Tibial artery (tissue), 4 donors: ENCODE measurements around the gene URI1.

ENCODE experiments used
- DNase-seq, 2 donors: peaks; one replicate each; pipeline ENCODE4 v3.0.0-alpha.2; 2019
- H3K27ac ChIP-seq, 2 donors: fragments of 200-600 bp; sonication (generic) in 1 of 2; 1 replicate in 1 of 2; 2 replicates in 1 of 2; pipeline ENCODE4 v1.5.1; 2018 to 2019; ENCODE audit warnings: mild to moderate bottlenecking in 1 of 2
- H3K27me3 ChIP-seq, 2 donors: fragments of 200-600 bp; sonication (generic) in 1 of 2; one replicate each; pipeline versions ENCODE4 v1.5.1 to v1.6.0; 2016 to 2019
- H3K36me3 ChIP-seq, 3 donors: fragments of 200-600 bp; sonication (generic) in 2 of 3; one replicate each; pipeline ENCODE4 v1.5.1; 2016 to 2019; ENCODE audit warnings: mild to moderate bottlenecking in 2 of 3
- H3K4me1 ChIP-seq, 4 donors: fragments of 200-600 bp; sonication (generic) in 2 of 4; 1 replicate in 3 of 4; 2 replicates in 1 of 4; pipeline ENCODE4 v1.5.1; 2016 to 2019
- H3K4me3 ChIP-seq, 2 donors: fragments of 200-600 bp; sonication (generic) in 1 of 2; 1 replicate in 1 of 2; 2 replicates in 1 of 2; pipeline ENCODE4 v1.5.1; 2018 to 2019; ENCODE audit warnings: mild to moderate bottlenecking in 2 of 2
- H3K9me3 ChIP-seq, 3 donors: fragments of 200-600 bp; sonication (generic) in 1 of 3; one replicate each; pipeline ENCODE4 v1.5.1; 2016 to 2019
- intact Hi-C: fragments of 100-400 bp; cut with DNase I; formaldehyde crosslinking; loops from one replicate; pipeline ENCODE4 v1.15.0; 2023; ENCODE audit warnings: low total_unique reads
- TF ChIP-seq, protein P1 (sequence below), 2 experiments: fragments of 200-600 bp in 1 of 2; fragments of 450-650 bp in 1 of 2; IDR thresholded peaks; one replicate each; pipeline ENCODE4 v1.5.1; 2017 to 2019; ENCODE audit warnings: antibody characterized with exemption in 2 of 2, mild to moderate bottlenecking in 1 of 2, moderate library complexity in 1 of 2

The URI1 gene

DNA sequence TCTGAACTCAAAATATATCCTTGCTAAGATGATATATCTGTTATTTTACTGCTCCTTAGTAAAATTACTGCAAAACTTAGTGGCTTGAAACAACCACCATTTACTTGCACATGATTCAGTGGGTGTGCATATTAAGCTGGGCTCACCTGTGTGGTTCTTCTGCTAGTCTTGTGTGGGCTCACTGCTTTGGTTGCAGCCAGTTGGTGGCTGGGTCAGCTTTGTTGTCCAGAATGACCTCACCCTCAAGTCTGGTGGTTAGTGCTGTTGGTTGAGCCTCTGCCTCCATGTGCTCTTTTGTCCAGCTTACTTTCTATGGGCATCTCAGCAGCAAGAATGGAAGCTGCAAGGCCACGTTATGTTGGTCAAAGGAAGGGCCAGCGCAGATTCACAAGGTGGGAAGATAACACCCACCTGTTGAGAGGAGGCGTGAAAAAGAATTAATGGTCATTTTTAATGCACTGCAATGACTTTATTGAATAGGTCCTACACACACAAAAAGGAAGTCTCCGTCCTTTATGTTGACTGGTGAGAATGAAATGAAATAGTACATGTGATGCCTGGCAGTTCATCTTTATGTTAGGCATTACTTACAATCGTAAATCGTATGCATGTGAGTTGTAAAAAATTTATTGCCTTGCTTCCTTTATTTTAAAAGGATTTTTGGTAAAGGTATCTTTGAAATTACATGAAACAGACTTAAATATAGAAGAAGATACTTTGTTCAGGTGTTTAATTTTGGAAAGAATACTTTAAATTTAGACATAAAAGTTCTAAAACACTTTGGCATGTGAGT, 34.3 kb downstream of the URI1 start:
- H3K4me3 ChIP-seq, result no peak overlapping the region
- no peak for DNase-seq
- H3K9me3 ChIP-seq, result no peaks in the 10 kb centered on the region
- TF ChIP-seq, protein P1, sequence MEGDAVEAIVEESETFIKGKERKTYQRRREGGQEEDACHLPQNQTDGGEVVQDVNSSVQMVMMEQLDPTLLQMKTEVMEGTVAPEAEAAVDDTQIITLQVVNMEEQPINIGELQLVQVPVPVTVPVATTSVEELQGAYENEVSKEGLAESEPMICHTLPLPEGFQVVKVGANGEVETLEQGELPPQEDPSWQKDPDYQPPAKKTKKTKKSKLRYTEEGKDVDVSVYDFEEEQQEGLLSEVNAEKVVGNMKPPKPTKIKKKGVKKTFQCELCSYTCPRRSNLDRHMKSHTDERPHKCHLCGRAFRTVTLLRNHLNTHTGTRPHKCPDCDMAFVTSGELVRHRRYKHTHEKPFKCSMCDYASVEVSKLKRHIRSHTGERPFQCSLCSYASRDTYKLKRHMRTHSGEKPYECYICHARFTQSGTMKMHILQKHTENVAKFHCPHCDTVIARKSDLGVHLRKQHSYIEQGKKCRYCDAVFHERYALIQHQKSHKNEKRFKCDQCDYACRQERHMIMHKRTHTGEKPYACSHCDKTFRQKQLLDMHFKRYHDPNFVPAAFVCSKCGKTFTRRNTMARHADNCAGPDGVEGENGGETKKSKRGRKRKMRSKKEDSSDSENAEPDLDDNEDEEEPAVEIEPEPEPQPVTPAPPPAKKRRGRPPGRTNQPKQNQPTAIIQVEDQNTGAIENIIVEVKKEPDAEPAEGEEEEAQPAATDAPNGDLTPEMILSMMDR (IDR thresholded peaks at IDR 0.05), result no peak
- H3K4me1 ChIP-seq, result peaks cover 0 to 27% (median 1%) of the 10 kb centered on the region in 4 donors
- intact Hi-C loops, result no loop called here
- no peaks in the 10 kb centered on the region for H3K36me3 ChIP-seq
- H3K27me3 ChIP-seq, result no peaks in the 10 kb centered on the region
- H3K27ac ChIP-seq, result no peak overlapping the region

DNA sequence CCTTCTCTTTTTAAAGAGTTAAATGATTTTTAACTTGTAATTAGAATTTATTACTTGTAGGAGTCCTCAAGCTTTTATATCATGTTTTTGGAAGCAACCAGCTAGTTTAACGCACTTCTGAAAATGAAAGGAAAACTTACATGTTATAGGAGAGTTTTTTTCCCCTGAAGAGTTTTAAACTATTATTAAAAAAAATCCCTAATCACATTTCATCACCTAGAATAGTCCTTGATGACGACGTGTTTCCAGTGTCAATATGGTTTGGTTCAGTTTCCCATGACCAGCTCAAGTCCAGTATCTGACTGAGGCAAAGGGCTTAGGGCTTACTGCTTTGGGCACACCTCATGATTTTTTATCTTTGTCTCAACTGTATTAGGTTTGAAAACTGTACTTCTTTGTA, 36.0 kb downstream of the URI1 start:
- no peaks in the 10 kb centered on the region for H3K36me3 ChIP-seq
- H3K27ac ChIP-seq, result no peak overlapping the region
- no peaks in the 10 kb centered on the region for H3K9me3 ChIP-seq
- no peak overlapping the region for H3K4me3 ChIP-seq
- no peaks in the 10 kb centered on the region for H3K27me3 ChIP-seq
- TF ChIP-seq, protein P1 (IDR thresholded peaks at IDR 0.05), result no peak
- peaks cover 0 to 28% (median under 1%) of the 10 kb centered on the region in 4 donors for H3K4me1 ChIP-seq
- no peak for DNase-seq
- intact Hi-C loops, result no loop called here

DNA sequence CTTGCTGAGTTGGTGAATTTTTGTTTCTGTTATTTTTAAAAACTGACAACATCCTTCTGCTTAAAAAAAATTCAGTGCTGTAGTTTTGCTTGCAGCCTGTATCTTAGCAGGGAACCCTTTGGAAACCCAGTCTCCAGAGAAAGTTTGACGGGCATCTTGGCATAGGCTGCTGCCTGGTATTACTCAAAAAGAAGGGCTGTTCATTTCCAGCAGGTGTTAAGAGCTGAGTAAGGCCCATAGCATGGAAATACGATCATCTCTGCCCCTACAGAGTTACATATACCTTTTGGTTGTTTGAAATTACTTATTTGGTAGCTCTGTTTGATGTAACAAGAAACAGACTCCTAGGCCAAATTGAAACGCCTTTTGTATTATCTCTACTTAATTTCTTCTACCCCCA, 41.5 kb downstream of the URI1 start:
- intact Hi-C loops, result no loop called here
- Histone ChIP-seq H3K27ac (no peak overlapping the region), H3K9me3 (no peaks in the 10 kb centered on the region), H3K4me3 (no peak overlapping the region), H3K27me3 (no peaks in the 10 kb centered on the region), H3K4me1 (peaks cover 0 to 15% (median 0%) of the 10 kb centered on the region in 4 donors), H3K36me3 (peaks cover 3 to 21% (median 5%) of the 10 kb centered on the region in 3 donors)
- TF ChIP-seq, protein P1 (IDR thresholded peaks at IDR 0.05), result no peak
- DNase-seq, result no peak

DNA sequence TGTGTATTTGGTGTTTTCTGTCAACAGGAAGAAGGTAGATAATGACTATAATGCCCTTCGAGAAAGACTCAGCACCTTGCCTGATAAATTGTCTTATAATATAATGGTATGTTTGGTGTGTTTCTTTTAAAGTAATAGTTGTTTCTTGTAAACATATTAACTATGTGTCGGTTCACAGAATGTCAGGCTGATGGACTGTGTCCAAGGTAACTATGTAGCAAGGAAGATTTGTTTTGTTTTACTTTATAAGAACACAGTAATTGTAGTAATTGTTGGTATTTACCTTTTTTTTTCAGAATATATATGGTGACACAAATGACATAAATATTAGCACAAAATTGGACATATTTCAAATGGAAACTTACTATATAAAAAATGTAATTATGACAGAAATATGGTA, 43.2 kb downstream of the URI1 start:
- H3K27ac ChIP-seq, result no peak overlapping the region
- intact Hi-C loops, result no loop called here
- H3K9me3 ChIP-seq, result no peaks in the 10 kb centered on the region
- H3K4me1 ChIP-seq, result peaks cover 0 to 15% (median 0%) of the 10 kb centered on the region in 4 donors
- H3K36me3 ChIP-seq, result peaks cover 3 to 21% (median 5%) of the 10 kb centered on the region in 3 donors
- TF ChIP-seq, protein P1 (IDR thresholded peaks at IDR 0.05), result no peak
- no peak for DNase-seq
- H3K27me3 ChIP-seq, result no peaks in the 10 kb centered on the region
- no peak overlapping the region for H3K4me3 ChIP-seq

DNA sequence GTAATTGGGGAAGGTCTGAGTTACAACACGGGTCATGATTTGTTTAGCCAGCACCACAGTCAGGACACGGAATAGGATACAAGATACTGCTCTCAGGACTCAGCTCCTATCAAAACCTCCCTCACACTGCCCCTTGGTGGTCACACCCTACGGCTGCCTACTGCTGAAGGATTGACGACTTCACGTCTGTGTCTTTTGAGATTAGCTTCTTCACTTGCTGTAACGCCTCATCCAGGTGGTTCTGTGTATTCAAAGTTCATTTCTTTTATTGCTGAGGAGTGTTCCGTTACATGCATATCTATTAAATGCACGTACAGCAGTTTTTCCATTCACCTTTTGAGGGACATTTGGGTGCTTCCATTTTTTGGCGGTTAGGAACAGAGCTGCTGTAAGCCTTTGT, 46.3 kb downstream of the URI1 start:
- H3K36me3 ChIP-seq, result peaks cover 10 to 21% (median 16%) of the 10 kb centered on the region in 3 donors
- H3K27ac ChIP-seq, result no peak overlapping the region
- peaks cover 0 to 5% (median 4%) of the 10 kb centered on the region in 3 donors for H3K9me3 ChIP-seq
- H3K27me3 ChIP-seq, result no peaks in the 10 kb centered on the region
- no peak for DNase-seq
- no peaks in the 10 kb centered on the region for H3K4me1 ChIP-seq
- TF ChIP-seq, protein P1 (IDR thresholded peaks at IDR 0.05), result no peak
- H3K4me3 ChIP-seq, result no peak overlapping the region
- intact Hi-C loops, result no loop called here
